ENCODE data around the gene HMMR.

- TF ChIP-seq CTCF (IDR thresholded peaks at IDR 0.05), result no peak
- no peak for TF ChIP-seq POLR2A (IDR thresholded peaks at IDR 0.05)
These were observed 992 bp upstream of the HMMR start for GRCh38 chr5:163459462-163459818.
